ENCODE results near the gene HOOK1. TPM values are rescaled to one million over a fixed set of nuclear protein-coding genes. Genes with fewer than 3 reads are reported as not detected.

The HOOK1 gene
- total RNA-seq, 1 experiment from 2014 or later: 33.8 TPM

DNA sequence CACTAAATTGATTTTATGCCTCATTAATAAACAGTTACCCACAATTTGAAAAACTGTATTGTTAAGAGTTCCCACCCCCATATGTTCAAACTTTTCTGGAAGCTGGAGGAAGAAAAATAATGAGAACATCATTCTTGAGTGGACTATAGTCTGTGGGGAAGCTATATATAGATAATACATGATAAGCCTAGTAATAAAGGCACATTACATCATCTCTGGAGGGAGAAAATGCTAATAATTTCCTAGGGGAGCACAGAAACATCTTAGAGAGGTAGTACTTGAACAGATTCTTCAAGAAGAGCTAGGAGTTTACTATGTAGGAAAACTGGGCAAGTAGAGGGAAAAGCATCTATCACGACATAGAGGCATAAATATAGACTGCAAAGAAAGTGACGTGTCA is 92.2 kb downstream of the HOOK1 start:
- CTCF ChIA-PET: no interaction called here
- H3K4me1 Mint-ChIP-seq: peaks cover 7% of the 10 kb centered on the region
- POLR2A ChIA-PET: no interaction called here
- no peaks in the 10 kb centered on the region for H3K27me3 Mint-ChIP-seq (ENCODE audit: low read depth)
- ATAC-seq (no peak), DNase-seq (ENCODE audit: low spot score) (no peak)
- no peak overlapping the region for H3K27ac Mint-ChIP-seq
- H3K36me3 Mint-ChIP-seq: no peaks in the 10 kb centered on the region
- H3K4me3 Mint-ChIP-seq: no peak overlapping the region
- TF ChIP-seq ESRRA (CRISPR knock-in tag; IDR thresholded peaks at IDR 0.05; ENCODE audit: borderline replicate concordance) (no peak), FOXK1 (CRISPR knock-in tag; IDR thresholded peaks at IDR 0.05) (no peak), KAT7 (CRISPR knock-in tag; IDR thresholded peaks at IDR 0.05; ENCODE audit: borderline replicate concordance) (no peak), TEAD1 (CRISPR knock-in tag; IDR thresholded peaks at IDR 0.05) (no peak), NR2C2 (CRISPR knock-in tag; IDR thresholded peaks at IDR 0.05) (no peak)
- TF ChIP-seq, protein P1, sequence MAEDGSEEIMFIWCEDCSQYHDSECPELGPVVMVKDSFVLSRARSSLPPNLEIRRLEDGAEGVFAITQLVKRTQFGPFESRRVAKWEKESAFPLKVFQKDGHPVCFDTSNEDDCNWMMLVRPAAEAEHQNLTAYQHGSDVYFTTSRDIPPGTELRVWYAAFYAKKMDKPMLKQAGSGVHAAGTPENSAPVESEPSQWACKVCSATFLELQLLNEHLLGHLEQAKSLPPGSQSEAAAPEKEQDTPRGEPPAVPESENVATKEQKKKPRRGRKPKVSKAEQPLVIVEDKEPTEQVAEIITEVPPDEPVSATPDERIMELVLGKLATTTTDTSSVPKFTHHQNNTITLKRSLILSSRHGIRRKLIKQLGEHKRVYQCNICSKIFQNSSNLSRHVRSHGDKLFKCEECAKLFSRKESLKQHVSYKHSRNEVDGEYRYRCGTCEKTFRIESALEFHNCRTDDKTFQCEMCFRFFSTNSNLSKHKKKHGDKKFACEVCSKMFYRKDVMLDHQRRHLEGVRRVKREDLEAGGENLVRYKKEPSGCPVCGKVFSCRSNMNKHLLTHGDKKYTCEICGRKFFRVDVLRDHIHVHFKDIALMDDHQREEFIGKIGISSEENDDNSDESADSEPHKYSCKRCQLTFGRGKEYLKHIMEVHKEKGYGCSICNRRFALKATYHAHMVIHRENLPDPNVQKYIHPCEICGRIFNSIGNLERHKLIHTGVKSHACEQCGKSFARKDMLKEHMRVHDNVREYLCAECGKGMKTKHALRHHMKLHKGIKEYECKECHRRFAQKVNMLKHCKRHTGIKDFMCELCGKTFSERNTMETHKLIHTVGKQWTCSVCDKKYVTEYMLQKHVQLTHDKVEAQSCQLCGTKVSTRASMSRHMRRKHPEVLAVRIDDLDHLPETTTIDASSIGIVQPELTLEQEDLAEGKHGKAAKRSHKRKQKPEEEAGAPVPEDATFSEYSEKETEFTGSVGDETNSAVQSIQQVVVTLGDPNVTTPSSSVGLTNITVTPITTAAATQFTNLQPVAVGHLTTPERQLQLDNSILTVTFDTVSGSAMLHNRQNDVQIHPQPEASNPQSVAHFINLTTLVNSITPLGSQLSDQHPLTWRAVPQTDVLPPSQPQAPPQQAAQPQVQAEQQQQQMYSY (CRISPR knock-in tag; IDR thresholded peaks at IDR 0.05): no peak
- TF ChIP-seq, protein P2, sequence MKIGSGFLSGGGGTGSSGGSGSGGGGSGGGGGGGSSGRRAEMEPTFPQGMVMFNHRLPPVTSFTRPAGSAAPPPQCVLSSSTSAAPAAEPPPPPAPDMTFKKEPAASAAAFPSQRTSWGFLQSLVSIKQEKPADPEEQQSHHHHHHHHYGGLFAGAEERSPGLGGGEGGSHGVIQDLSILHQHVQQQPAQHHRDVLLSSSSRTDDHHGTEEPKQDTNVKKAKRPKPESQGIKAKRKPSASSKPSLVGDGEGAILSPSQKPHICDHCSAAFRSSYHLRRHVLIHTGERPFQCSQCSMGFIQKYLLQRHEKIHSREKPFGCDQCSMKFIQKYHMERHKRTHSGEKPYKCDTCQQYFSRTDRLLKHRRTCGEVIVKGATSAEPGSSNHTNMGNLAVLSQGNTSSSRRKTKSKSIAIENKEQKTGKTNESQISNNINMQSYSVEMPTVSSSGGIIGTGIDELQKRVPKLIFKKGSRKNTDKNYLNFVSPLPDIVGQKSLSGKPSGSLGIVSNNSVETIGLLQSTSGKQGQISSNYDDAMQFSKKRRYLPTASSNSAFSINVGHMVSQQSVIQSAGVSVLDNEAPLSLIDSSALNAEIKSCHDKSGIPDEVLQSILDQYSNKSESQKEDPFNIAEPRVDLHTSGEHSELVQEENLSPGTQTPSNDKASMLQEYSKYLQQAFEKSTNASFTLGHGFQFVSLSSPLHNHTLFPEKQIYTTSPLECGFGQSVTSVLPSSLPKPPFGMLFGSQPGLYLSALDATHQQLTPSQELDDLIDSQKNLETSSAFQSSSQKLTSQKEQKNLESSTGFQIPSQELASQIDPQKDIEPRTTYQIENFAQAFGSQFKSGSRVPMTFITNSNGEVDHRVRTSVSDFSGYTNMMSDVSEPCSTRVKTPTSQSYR (CRISPR knock-in tag; IDR thresholded peaks at IDR 0.05): no peak
- H3K9me3 Mint-ChIP-seq: no peaks in the 10 kb centered on the region

DNA sequence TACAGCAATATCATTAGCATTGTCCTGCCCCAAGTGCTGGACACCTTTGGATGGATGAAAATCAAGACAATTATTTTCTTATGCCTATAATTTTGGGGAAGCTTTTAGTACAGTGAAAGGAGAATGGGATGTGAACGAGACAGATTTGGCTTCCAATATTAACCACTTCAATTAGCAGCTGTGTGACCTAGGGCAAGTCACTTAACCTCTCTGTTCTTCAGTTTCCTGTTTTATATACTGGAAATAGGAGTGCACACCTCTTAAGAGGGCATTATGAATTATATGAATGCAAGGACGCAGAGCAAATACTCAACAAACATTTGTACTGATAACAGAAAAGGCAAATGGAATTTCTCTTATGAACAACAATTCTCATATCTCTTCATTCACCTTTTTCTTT is 93.3 kb downstream of the HOOK1 start:
- Mint-ChIP-seq H3K4me1 (peaks cover 7% of the 10 kb centered on the region), H3K4me3 (no peak overlapping the region), H3K27ac (no peak overlapping the region), H3K27me3 (ENCODE audit: low read depth) (no peaks in the 10 kb centered on the region), H3K9me3 (no peaks in the 10 kb centered on the region), H3K36me3 (no peaks in the 10 kb centered on the region)
- ATAC-seq: no peak
- TF ChIP-seq, protein P3, sequence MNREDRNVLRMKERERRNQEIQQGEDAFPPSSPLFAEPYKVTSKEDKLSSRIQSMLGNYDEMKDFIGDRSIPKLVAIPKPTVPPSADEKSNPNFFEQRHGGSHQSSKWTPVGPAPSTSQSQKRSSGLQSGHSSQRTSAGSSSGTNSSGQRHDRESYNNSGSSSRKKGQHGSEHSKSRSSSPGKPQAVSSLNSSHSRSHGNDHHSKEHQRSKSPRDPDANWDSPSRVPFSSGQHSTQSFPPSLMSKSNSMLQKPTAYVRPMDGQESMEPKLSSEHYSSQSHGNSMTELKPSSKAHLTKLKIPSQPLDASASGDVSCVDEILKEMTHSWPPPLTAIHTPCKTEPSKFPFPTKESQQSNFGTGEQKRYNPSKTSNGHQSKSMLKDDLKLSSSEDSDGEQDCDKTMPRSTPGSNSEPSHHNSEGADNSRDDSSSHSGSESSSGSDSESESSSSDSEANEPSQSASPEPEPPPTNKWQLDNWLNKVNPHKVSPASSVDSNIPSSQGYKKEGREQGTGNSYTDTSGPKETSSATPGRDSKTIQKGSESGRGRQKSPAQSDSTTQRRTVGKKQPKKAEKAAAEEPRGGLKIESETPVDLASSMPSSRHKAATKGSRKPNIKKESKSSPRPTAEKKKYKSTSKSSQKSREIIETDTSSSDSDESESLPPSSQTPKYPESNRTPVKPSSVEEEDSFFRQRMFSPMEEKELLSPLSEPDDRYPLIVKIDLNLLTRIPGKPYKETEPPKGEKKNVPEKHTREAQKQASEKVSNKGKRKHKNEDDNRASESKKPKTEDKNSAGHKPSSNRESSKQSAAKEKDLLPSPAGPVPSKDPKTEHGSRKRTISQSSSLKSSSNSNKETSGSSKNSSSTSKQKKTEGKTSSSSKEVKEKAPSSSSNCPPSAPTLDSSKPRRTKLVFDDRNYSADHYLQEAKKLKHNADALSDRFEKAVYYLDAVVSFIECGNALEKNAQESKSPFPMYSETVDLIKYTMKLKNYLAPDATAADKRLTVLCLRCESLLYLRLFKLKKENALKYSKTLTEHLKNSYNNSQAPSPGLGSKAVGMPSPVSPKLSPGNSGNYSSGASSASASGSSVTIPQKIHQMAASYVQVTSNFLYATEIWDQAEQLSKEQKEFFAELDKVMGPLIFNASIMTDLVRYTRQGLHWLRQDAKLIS (CRISPR knock-in tag; IDR thresholded peaks at IDR 0.05; ENCODE audit: borderline replicate concordance): no peak
- TF ChIP-seq ELF4 (CRISPR knock-in tag; IDR thresholded peaks at IDR 0.05; ENCODE audit: low read depth) (no peak), NFE2L1 (CRISPR knock-in tag; IDR thresholded peaks at IDR 0.05) (no peak), TCF7 (CRISPR knock-in tag; IDR thresholded peaks at IDR 0.05; ENCODE audit: low read depth) (no peak), TP53 (CRISPR knock-in tag; IDR thresholded peaks at IDR 0.05) (no peak), GRHL2 (CRISPR knock-in tag; IDR thresholded peaks at IDR 0.05; ENCODE audit: insufficient replicate concordance, severe bottlenecking) (no peak), NR1H2 (CRISPR knock-in tag; IDR thresholded peaks at IDR 0.05) (no peak), RORB (CRISPR knock-in tag; IDR thresholded peaks at IDR 0.05) (no peak)
- TF ChIP-seq, protein P4, sequence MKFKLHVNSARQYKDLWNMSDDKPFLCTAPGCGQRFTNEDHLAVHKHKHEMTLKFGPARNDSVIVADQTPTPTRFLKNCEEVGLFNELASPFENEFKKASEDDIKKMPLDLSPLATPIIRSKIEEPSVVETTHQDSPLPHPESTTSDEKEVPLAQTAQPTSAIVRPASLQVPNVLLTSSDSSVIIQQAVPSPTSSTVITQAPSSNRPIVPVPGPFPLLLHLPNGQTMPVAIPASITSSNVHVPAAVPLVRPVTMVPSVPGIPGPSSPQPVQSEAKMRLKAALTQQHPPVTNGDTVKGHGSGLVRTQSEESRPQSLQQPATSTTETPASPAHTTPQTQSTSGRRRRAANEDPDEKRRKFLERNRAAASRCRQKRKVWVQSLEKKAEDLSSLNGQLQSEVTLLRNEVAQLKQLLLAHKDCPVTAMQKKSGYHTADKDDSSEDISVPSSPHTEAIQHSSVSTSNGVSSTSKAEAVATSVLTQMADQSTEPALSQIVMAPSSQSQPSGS (CRISPR knock-in tag; IDR thresholded peaks at IDR 0.05; ENCODE audit: borderline replicate concordance, low read depth): no peak
- TF ChIP-seq, protein P2 (CRISPR knock-in tag; IDR thresholded peaks at IDR 0.05): no peak
- TF ChIP-seq, protein P5, sequence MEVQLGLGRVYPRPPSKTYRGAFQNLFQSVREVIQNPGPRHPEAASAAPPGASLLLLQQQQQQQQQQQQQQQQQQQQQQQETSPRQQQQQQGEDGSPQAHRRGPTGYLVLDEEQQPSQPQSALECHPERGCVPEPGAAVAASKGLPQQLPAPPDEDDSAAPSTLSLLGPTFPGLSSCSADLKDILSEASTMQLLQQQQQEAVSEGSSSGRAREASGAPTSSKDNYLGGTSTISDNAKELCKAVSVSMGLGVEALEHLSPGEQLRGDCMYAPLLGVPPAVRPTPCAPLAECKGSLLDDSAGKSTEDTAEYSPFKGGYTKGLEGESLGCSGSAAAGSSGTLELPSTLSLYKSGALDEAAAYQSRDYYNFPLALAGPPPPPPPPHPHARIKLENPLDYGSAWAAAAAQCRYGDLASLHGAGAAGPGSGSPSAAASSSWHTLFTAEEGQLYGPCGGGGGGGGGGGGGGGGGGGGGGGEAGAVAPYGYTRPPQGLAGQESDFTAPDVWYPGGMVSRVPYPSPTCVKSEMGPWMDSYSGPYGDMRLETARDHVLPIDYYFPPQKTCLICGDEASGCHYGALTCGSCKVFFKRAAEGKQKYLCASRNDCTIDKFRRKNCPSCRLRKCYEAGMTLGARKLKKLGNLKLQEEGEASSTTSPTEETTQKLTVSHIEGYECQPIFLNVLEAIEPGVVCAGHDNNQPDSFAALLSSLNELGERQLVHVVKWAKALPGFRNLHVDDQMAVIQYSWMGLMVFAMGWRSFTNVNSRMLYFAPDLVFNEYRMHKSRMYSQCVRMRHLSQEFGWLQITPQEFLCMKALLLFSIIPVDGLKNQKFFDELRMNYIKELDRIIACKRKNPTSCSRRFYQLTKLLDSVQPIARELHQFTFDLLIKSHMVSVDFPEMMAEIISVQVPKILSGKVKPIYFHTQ (CRISPR knock-in tag; IDR thresholded peaks at IDR 0.05): no peak
- CTCF ChIA-PET: no interaction called here
- DNase-seq (ENCODE audit: low spot score): no peak
- POLR2A ChIA-PET: no interaction called here
